H9 (cell line): ENCODE measurements around the gene ADAMTS16. TPM values are rescaled to one million over a fixed set of nuclear protein-coding genes. Genes with fewer than 3 reads are reported as not detected.

Source experiments
- DNase-seq: peaks from one replicate; pipeline ENCODE4 v3.0.0-alpha.2; 2017
- H2AFZ ChIP-seq: one replicate; pipeline ENCODE4 v1.6.1; 2013; ENCODE audit warnings: mild to moderate bottlenecking, low read length, control low read depth, moderate library complexity
- H2AK5ac ChIP-seq: 2 replicates; pipeline ENCODE4 v1.6.1; 2013; ENCODE audit warnings: low read length, control low read depth, mixed read lengths; ENCODE audit not compliant: insufficient read length
- H2BK120ac ChIP-seq: one replicate; pipeline ENCODE4 v1.6.1; 2013; ENCODE audit warnings: low read depth, mild to moderate bottlenecking, low read length, control low read depth, inconsistent platforms; ENCODE audit not compliant: poor library complexity, severe bottlenecking
- H2BK12ac ChIP-seq: 2 replicates; pipeline ENCODE4 v1.6.1; 2013; ENCODE audit warnings: low read length, control low read depth, mixed read lengths, low read depth; ENCODE audit not compliant: insufficient read length
- H2BK15ac ChIP-seq: 2 replicates; pipeline ENCODE4 v1.6.1; 2013; ENCODE audit warnings: low read depth, low read length, control low read depth
- H2BK20ac ChIP-seq: one replicate; pipeline ENCODE4 v1.6.1; 2013; ENCODE audit warnings: low read depth, mild to moderate bottlenecking, low read length, control low read depth, inconsistent platforms; ENCODE audit not compliant: poor library complexity, severe bottlenecking
- H2BK5ac ChIP-seq: 2 replicates; pipeline ENCODE4 v1.6.1; 2013; ENCODE audit warnings: low read length, control low read depth, mixed read lengths; ENCODE audit not compliant: insufficient read length
- H3K14ac ChIP-seq: 2 replicates; pipeline ENCODE4 v1.6.1; 2013; ENCODE audit warnings: low read length, control low read depth; ENCODE audit not compliant: insufficient read depth
- H3K18ac ChIP-seq: 2 replicates; pipeline ENCODE4 v1.6.1; 2013; ENCODE audit warnings: low read depth, mild to moderate bottlenecking, mixed read lengths, low read length, control low read depth; ENCODE audit not compliant: insufficient read length
- H3K23ac ChIP-seq: 2 replicates; pipeline ENCODE4 v1.6.1; 2013; ENCODE audit warnings: low read length, control low read depth, mixed read lengths, low read depth; ENCODE audit not compliant: insufficient read length
- H3K23me2 ChIP-seq: 2 replicates; pipeline ENCODE4 v1.6.1; 2013; ENCODE audit warnings: low read depth, mild to moderate bottlenecking, mixed read lengths, low read length, control low read depth; ENCODE audit not compliant: insufficient read length, poor library complexity, severe bottlenecking
- H3K27ac ChIP-seq: 2 replicates; pipeline ENCODE4 v1.5.1; 2013; ENCODE audit warnings: low read length, control low read depth, mixed read lengths, low read depth; ENCODE audit not compliant: insufficient read length
- H3K27me3 ChIP-seq: 2 replicates; pipeline ENCODE4 v1.6.1; 2013; ENCODE audit warnings: low read length, control low read depth, inconsistent platforms; ENCODE audit not compliant: insufficient read depth
- H3K4ac ChIP-seq: 2 replicates; pipeline ENCODE4 v1.6.1; 2013; ENCODE audit warnings: low read depth, mild to moderate bottlenecking, control low read depth, inconsistent platforms, low read length, moderate library complexity
- H3K4me1 ChIP-seq: 2 replicates; pipeline ENCODE4 v1.6.1; 2013; ENCODE audit warnings: low read length, control low read depth, inconsistent platforms; ENCODE audit not compliant: insufficient read depth
- H3K4me2 ChIP-seq: 2 replicates; pipeline ENCODE4 v1.6.1; 2013; ENCODE audit warnings: low read length, control low read depth, mixed read lengths; ENCODE audit not compliant: insufficient read length, insufficient read depth
- H3K56ac ChIP-seq: 2 replicates; pipeline ENCODE4 v1.6.1; 2013; ENCODE audit warnings: low read depth, mild to moderate bottlenecking, mixed read lengths, low read length, control low read depth; ENCODE audit not compliant: insufficient read length
- H3K79me1 ChIP-seq: 2 replicates; pipeline ENCODE4 v1.6.1; 2013; ENCODE audit warnings: low read depth, mild to moderate bottlenecking, moderate library complexity, low read length, control low read depth, inconsistent platforms; ENCODE audit not compliant: insufficient read depth, poor library complexity, severe bottlenecking
- H3K79me2 ChIP-seq: 2 replicates; pipeline ENCODE4 v1.6.1; 2013; ENCODE audit warnings: low read length, control low read depth, inconsistent platforms; ENCODE audit not compliant: insufficient read depth
- H3K9ac ChIP-seq: 2 replicates; pipeline ENCODE4 v1.6.1; 2013; ENCODE audit warnings: low read length, control low read depth, mixed read lengths; ENCODE audit not compliant: insufficient read length; ENCODE audit errors: extremely low read depth
- H3K9me3 ChIP-seq: one replicate; pipeline ENCODE4 v1.6.1; 2013; ENCODE audit warnings: low read depth, low read length, inconsistent platforms; ENCODE audit not compliant: control insufficient read depth
- H3T11ph ChIP-seq: one replicate; pipeline ENCODE4 v1.6.1; 2013; ENCODE audit warnings: mild to moderate bottlenecking, low read length, control low read depth, inconsistent platforms
- H4K20me1 ChIP-seq: one replicate; pipeline ENCODE4 v1.6.1; 2013; ENCODE audit not compliant: control insufficient read depth, insufficient read length, insufficient read depth
- H4K5ac ChIP-seq: 2 replicates; pipeline ENCODE4 v1.6.1; 2013; ENCODE audit warnings: low read depth, mild to moderate bottlenecking, mixed read lengths, low read length, control low read depth; ENCODE audit not compliant: insufficient read length
- H4K8ac ChIP-seq: replicated peaks from 2 replicates; pipeline ENCODE4 v1.6.1; 2013; ENCODE audit warnings: low read length, control low read depth, mixed read lengths, low read depth; ENCODE audit not compliant: insufficient read length
- H4K91ac ChIP-seq: 2 replicates; pipeline ENCODE4 v1.6.1; 2013; ENCODE audit warnings: low read depth, mild to moderate bottlenecking, moderate library complexity, mixed read lengths, low read length, control low read depth; ENCODE audit not compliant: insufficient read length
- H3K27ac Mint-ChIP-seq, 3 experiments: 2 replicates in 2 of 3; 3 replicates in 1 of 3; pipeline ENCODE4 v1.8.0; 2020 to 2021; ENCODE audit warnings: mixed read lengths in 3 of 3, mild to moderate bottlenecking in 1 of 3, moderate library complexity in 1 of 3
- H3K27me3 Mint-ChIP-seq: 2 replicates; pipeline ENCODE4 v1.8.0; 2021; ENCODE audit warnings: low read depth, mild to moderate bottlenecking, moderate library complexity, mixed read lengths
- H3K36me3 Mint-ChIP-seq, 3 experiments: 2 replicates in 2 of 3; 3 replicates in 1 of 3; pipeline ENCODE4 v1.8.0; 2020 to 2021; ENCODE audit warnings: low read depth in 3 of 3, mixed read lengths in 3 of 3; ENCODE audit not compliant: insufficient read depth in 1 of 3
- H3K4me1 Mint-ChIP-seq, 2 experiments: 2 replicates each; pipeline ENCODE4 v1.8.0; 2020; ENCODE audit warnings: mixed read lengths in 2 of 2
- H3K4me3 Mint-ChIP-seq, 2 experiments: 2 replicates in 1 of 2; 3 replicates in 1 of 2; pipeline ENCODE4 v1.8.0; 2020 to 2021; ENCODE audit warnings: mild to moderate bottlenecking in 2 of 2, mixed read lengths in 2 of 2, moderate library complexity in 1 of 2
- H3K9me3 Mint-ChIP-seq, 2 experiments: 2 replicates in 1 of 2; 3 replicates in 1 of 2; pipeline ENCODE4 v1.8.0; 2020; ENCODE audit warnings: mild to moderate bottlenecking in 2 of 2, mixed read lengths in 2 of 2, moderate library complexity in 1 of 2
- WGBS: extraction: QIAGEN DNeasy Blood & Tissue Kit; methylation state at CpG from one replicate; pipeline ENCODE4 v1.1.7; 2013; ENCODE audit warnings: missing lambda C conversion rate, low lambda C conversion rate, mixed read lengths; ENCODE audit not compliant: insufficient read length; ENCODE audit errors: extremely low coverage; 5-methylcytosine and 5-hydroxymethylcytosine counted together
- total RNA-seq: library from RNA; stranded (reverse); gene quantifications from 2 replicates; pipeline ENCODE4 v1.2.1, GENCODE V29; 2021
- TF ChIP-seq, protein P1 (sequence below): fragments of 200-600 bp; sonication (generic); conservative IDR thresholded peaks from 3 replicates; pipeline ENCODE4 v1.8.0; 2021; ENCODE audit warnings: antibody characterized with exemption, mild to moderate bottlenecking

ADAMTS16 gene
- total RNA-seq, 1 experiment from 2014 or later = 4.5 TPM

DNA sequence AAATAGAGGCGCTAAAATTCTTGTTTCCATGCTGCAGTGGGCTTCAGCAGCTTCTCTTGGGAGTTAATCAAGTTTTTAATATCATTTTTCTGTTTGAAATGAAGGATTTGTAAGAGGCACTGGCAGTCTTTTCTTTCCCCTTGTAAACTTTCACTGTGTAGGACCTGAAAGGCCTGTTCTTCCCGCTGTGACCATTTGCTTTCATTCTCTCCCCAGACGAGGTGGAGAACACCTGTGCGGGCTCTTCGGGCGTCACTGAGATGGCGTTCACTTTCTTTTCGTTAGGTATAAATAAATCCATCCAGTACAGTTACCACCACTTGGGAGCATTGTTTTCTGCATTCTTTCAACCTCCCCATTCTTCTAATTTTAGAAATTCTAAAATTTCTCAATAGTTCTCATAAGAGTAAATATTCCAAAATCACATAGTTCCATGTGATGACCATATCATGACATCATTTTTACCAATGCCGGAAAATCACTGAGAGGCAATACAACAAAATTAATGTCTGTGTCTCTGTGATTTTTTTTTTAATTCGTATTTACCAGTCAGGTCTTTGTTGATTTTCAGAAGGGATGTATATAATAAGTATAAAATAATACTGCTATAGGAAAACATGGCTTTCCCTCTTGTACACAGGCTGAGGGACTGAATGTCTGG, 150.7 kb downstream of the ADAMTS16 start:
- no peak overlapping the region for H4K8ac ChIP-seq
- no peak overlapping the region for H2BK12ac ChIP-seq
- WGBS = no CpG with 5 or more reads among the region's 10 CpGs
- H2AK5ac ChIP-seq = no peak overlapping the region
- no peak overlapping the region for H3K4me2 ChIP-seq
- DNase-seq = no peak
- H2AFZ ChIP-seq = no peak overlapping the region
- no peak overlapping the region for H3K18ac ChIP-seq
- H3K27ac Mint-ChIP-seq = peak overlapping the region in 1 of 3 experiments; percentile 68; a peak in 1 of 7 replicates
- TF ChIP-seq, protein P1, sequence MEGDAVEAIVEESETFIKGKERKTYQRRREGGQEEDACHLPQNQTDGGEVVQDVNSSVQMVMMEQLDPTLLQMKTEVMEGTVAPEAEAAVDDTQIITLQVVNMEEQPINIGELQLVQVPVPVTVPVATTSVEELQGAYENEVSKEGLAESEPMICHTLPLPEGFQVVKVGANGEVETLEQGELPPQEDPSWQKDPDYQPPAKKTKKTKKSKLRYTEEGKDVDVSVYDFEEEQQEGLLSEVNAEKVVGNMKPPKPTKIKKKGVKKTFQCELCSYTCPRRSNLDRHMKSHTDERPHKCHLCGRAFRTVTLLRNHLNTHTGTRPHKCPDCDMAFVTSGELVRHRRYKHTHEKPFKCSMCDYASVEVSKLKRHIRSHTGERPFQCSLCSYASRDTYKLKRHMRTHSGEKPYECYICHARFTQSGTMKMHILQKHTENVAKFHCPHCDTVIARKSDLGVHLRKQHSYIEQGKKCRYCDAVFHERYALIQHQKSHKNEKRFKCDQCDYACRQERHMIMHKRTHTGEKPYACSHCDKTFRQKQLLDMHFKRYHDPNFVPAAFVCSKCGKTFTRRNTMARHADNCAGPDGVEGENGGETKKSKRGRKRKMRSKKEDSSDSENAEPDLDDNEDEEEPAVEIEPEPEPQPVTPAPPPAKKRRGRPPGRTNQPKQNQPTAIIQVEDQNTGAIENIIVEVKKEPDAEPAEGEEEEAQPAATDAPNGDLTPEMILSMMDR = no peak
- no peak overlapping the region for H3K14ac ChIP-seq
- H3K4me3 Mint-ChIP-seq = no peak overlapping the region
- H2BK15ac ChIP-seq = no peak overlapping the region
- no peak overlapping the region for H2BK120ac ChIP-seq
- H2BK20ac ChIP-seq = no peak overlapping the region
- no peak overlapping the region for H3T11ph ChIP-seq
- no peak overlapping the region for H3K23ac ChIP-seq
- H3K79me1 ChIP-seq = no peaks in the 10 kb centered on the region
- no peak overlapping the region for H3K27ac ChIP-seq
- no peaks in the 10 kb centered on the region for H3K9me3 ChIP-seq
- peaks cover 0 to 4% (median 0%) of the 10 kb centered on the region in 3 experiments; a peak in 3 of 7 replicates for H3K36me3 Mint-ChIP-seq
- H4K5ac ChIP-seq = no peak overlapping the region
- H3K79me2 ChIP-seq = no peaks in the 10 kb centered on the region
- no peaks in the 10 kb centered on the region for H3K27me3 Mint-ChIP-seq
- H3K4ac ChIP-seq = no peak overlapping the region
- no peak overlapping the region for H3K9ac ChIP-seq
- peaks cover 16% of the 10 kb centered on the region in 2 experiments for H3K4me1 Mint-ChIP-seq
- H2BK5ac ChIP-seq = peak overlapping the region; percentile 22
- H3K23me2 ChIP-seq = no peaks in the 10 kb centered on the region
- H4K20me1 ChIP-seq = no peaks in the 10 kb centered on the region
- no peak overlapping the region for H4K91ac ChIP-seq
- H3K27me3 ChIP-seq = no peaks in the 10 kb centered on the region
- peaks cover 2% of the 10 kb centered on the region; the same call in 1 of the 2 replicates for H3K4me1 ChIP-seq
- H3K9me3 Mint-ChIP-seq = no peaks in the 10 kb centered on the region; a peak in 2 of 5 replicates
- no peak overlapping the region for H3K56ac ChIP-seq
